A549 (cell line): ENCODE data around the gene DHX58.

Experiments used
- BCL3 ChIP-seq: fragments of >200 bp; sonication (Bioruptor Twin); formaldehyde crosslinking; IDR thresholded peaks from 3 replicates; pipeline ENCODE4 v1.6.1; 2016
- CBX2 ChIP-seq: fragments of 200-600 bp; sonication (generic); IDR thresholded peaks from 2 replicates; pipeline ENCODE4 v1.6.1; 2016; ENCODE audit warnings: low read depth, mild to moderate bottlenecking, borderline replicate concordance
- CHD2 ChIP-seq: fragments of 150-350 bp; IDR thresholded peaks from 2 replicates; pipeline ENCODE4 v1.6.1; 2014; ENCODE audit warnings: low read length; ENCODE audit not compliant: partially characterized antibody
- CTCF ChIP-seq: fragments of >200 bp; sonication (Bioruptor Twin); formaldehyde crosslinking; IDR thresholded peaks from 3 replicates; pipeline ENCODE4 v1.5.1; 2016
- EP300 ChIP-seq, 2 experiments: fragments of >200 bp; sonication (Bioruptor Twin); formaldehyde crosslinking; IDR thresholded peaks; 2 replicates in 1 of 2; 3 replicates in 1 of 2; pipeline ENCODE4 v1.6.1; 2016 to 2017
- ESRRA ChIP-seq: fragments of 150-350 bp; IDR thresholded peaks from 2 replicates; pipeline ENCODE4 v1.6.1; 2014; ENCODE audit warnings: mild to moderate bottlenecking, low read length, borderline replicate concordance
- JUN ChIP-seq, 2 experiments: fragments of >200 bp; sonication (Bioruptor Twin); formaldehyde crosslinking; IDR thresholded peaks; 2 replicates in 1 of 2; 3 replicates in 1 of 2; pipeline ENCODE4 v1.6.1; 2016 to 2017
- KDM5A ChIP-seq: fragments of 200-600 bp; sonication (generic); IDR thresholded peaks from 2 replicates; pipeline ENCODE4 v1.6.1; 2016; ENCODE audit warnings: antibody characterized with exemption, mild to moderate bottlenecking
- NPAS2 ChIP-seq: fragments of 250-450 bp; sonication (Bioruptor Pico); IDR thresholded peaks from 2 replicates; pipeline ENCODE4 v1.8.0; 2022; ENCODE audit warnings: mild to moderate bottlenecking, moderate library complexity, borderline replicate concordance
- POLR2A ChIP-seq: IDR thresholded peaks from 2 replicates; pipeline ENCODE4 v1.6.1; 2012; ENCODE audit warnings: mild to moderate bottlenecking, low read length
- RCOR1 ChIP-seq: fragments of 150-350 bp; IDR thresholded peaks from 2 replicates; pipeline ENCODE4 v1.6.1; 2014; ENCODE audit warnings: antibody characterized with exemption, low read length, low read depth
- SMC3 ChIP-seq: fragments of >200 bp; sonication (Bioruptor Twin); formaldehyde crosslinking; IDR thresholded peaks from 3 replicates; pipeline ENCODE4 v1.6.1; 2018; ENCODE audit warnings: inconsistent platforms

- no peak for TF ChIP-seq CTCF
- no peak for TF ChIP-seq RCOR1
- TF ChIP-seq KDM5A, result no peak
- no peak for TF ChIP-seq EP300 (IDR thresholded peaks at IDR 0.05)
- no peak for TF ChIP-seq POLR2A
- no peak for TF ChIP-seq JUN (IDR thresholded peaks at IDR 0.05)
- TF ChIP-seq CHD2, result no peak
- no peak for TF ChIP-seq CBX2
- TF ChIP-seq ESRRA, result no peak
- TF ChIP-seq BCL3, result no peak
- no peak for TF ChIP-seq SMC3
- no peak for TF ChIP-seq NPAS2
Measured at GRCh38 chr17:42107124-42107523, 5.4 kb downstream of the DHX58 start.
